Measurements from ENCODE around the gene BRD4. TPM values are rescaled to one million over a fixed set of nuclear protein-coding genes. Genes with fewer than 3 reads are reported as not detected.

Gene BRD4
- total RNA-seq, 2 donors from 2014 or later, result 45.6 to 76.0 TPM

- WGBS, result 90% methylated on average over 8 of the region's 9 CpGs
- no peaks in the 10 kb centered on the region for H3K9me3 ChIP-seq
- no peaks in the 10 kb centered on the region for H3K27me3 ChIP-seq (replicated peaks; ENCODE audit: insufficient read depth)
- intact Hi-C loops (cut with DNase I), result no loop called here
- H3K27ac ChIP-seq, result no peak overlapping the region
- no peak overlapping the region for H3K4me3 ChIP-seq
- no peaks in the 10 kb centered on the region for H3K4me1 ChIP-seq (replicated peaks)
- peaks cover 13 to 19% of the 10 kb centered on the region in 2 donors for H3K36me3 ChIP-seq
- no peak for DNase-seq (ENCODE audit: low spot score)
- TF ChIP-seq CTCF (IDR thresholded peaks at IDR 0.05), result no peak
- TF ChIP-seq POLR2AphosphoS5 (IDR thresholded peaks at IDR 0.05), result no peak
- TF ChIP-seq POLR2A (IDR thresholded peaks at IDR 0.05), result no peak
These were observed 91.0 kb downstream of the BRD4 start for GRCh38 chr19:15241259-15241910.

- H3K27me3 ChIP-seq (replicated peaks; ENCODE audit: insufficient read depth), result no peaks in the 10 kb centered on the region
- H3K4me1 ChIP-seq (replicated peaks), result no peaks in the 10 kb centered on the region
- H3K27ac ChIP-seq, result no peak overlapping the region
- no peaks in the 10 kb centered on the region for H3K9me3 ChIP-seq
- DNase-seq (ENCODE audit: low spot score), result no peak
- H3K4me3 ChIP-seq, result no peak overlapping the region
- intact Hi-C loops (cut with DNase I), result no loop called here
- TF ChIP-seq POLR2AphosphoS5 (IDR thresholded peaks at IDR 0.05), result no peak
- TF ChIP-seq CTCF (IDR thresholded peaks at IDR 0.05), result no peak
- no peak for TF ChIP-seq POLR2A (IDR thresholded peaks at IDR 0.05)
- WGBS, result 85% methylated on average over 9 of the region's 9 CpGs
- H3K36me3 ChIP-seq, result peaks cover 13 to 19% of the 10 kb centered on the region in 2 donors
These were observed 91.8 kb downstream of the BRD4 start for GRCh38 chr19:15240515-15240914.

GRCh38 chr19:15239337-15239949 lies 92.9 kb downstream of the BRD4 start:
- no peaks in the 10 kb centered on the region for H3K4me1 ChIP-seq (replicated peaks)
- no peaks in the 10 kb centered on the region for H3K27me3 ChIP-seq (replicated peaks; ENCODE audit: insufficient read depth)
- intact Hi-C loops (cut with DNase I), result no loop called here
- no peak for DNase-seq (ENCODE audit: low spot score)
- WGBS, result 93% methylated on average over 26 of the region's 26 CpGs
- no peak overlapping the region for H3K4me3 ChIP-seq
- TF ChIP-seq POLR2AphosphoS5 (IDR thresholded peaks at IDR 0.05) (no peak), CTCF (IDR thresholded peaks at IDR 0.05) (no peak), POLR2A (IDR thresholded peaks at IDR 0.05) (no peak)
- no peak overlapping the region for H3K27ac ChIP-seq
- no peaks in the 10 kb centered on the region for H3K9me3 ChIP-seq
- H3K36me3 ChIP-seq, result peaks cover 13 to 19% of the 10 kb centered on the region in 2 donors

GRCh38 chr19:15238639-15239155 lies 93.6 kb downstream of the BRD4 start:
- intact Hi-C loops (cut with DNase I), result no loop called here
- no peak for DNase-seq (ENCODE audit: low spot score)
- peaks cover 10 to 19% of the 10 kb centered on the region in 2 donors for H3K36me3 ChIP-seq
- TF ChIP-seq CTCF (IDR thresholded peaks at IDR 0.05) (no peak), POLR2A (IDR thresholded peaks at IDR 0.05) (no peak), POLR2AphosphoS5 (IDR thresholded peaks at IDR 0.05) (no peak)
- no peaks in the 10 kb centered on the region for H3K9me3 ChIP-seq
- H3K27me3 ChIP-seq (replicated peaks; ENCODE audit: insufficient read depth), result no peaks in the 10 kb centered on the region
- WGBS, result 92% methylated on average over 29 of the region's 29 CpGs
- H3K27ac ChIP-seq, result no peak overlapping the region
- H3K4me3 ChIP-seq, result no peak overlapping the region
- H3K4me1 ChIP-seq (replicated peaks), result no peaks in the 10 kb centered on the region

Measured in prostate gland (tissue), 2 donors.